HUES64 (cell line): ENCODE measurements around the gene GSK3B.

Experiments used
- H3K27ac ChIP-seq: 2 replicates; pipeline ENCODE4 v1.7.0; 2013; ENCODE audit warnings: low read depth, low read length, inconsistent platforms
- H3K27me3 ChIP-seq: 2 replicates; pipeline ENCODE4 v1.6.1; 2013; ENCODE audit warnings: mild to moderate bottlenecking, low read length; ENCODE audit not compliant: insufficient read depth
- H3K36me3 ChIP-seq: 2 replicates; pipeline ENCODE4 v1.6.1; 2013; ENCODE audit warnings: mild to moderate bottlenecking, low read length; ENCODE audit not compliant: insufficient read depth
- H3K4me1 ChIP-seq: 2 replicates; pipeline ENCODE4 v1.6.1; 2013; ENCODE audit warnings: mild to moderate bottlenecking, low read length, moderate library complexity; ENCODE audit not compliant: insufficient read depth
- H3K4me3 ChIP-seq: 2 replicates; pipeline ENCODE4 v1.5.1; 2013; ENCODE audit warnings: mild to moderate bottlenecking, low read length, moderate library complexity
- H3K9ac ChIP-seq: 2 replicates; pipeline ENCODE4 v1.6.1; 2013; ENCODE audit warnings: mild to moderate bottlenecking, low read depth, low read length
- H3K9me3 ChIP-seq: 2 replicates; pipeline ENCODE4 v1.6.1; 2013; ENCODE audit warnings: low read depth, low read length; ENCODE audit not compliant: insufficient read depth
- WGBS: fragments of 150-250, 120-280 bp; methylation state at CpG from one replicate; pipeline ENCODE4 v1.1.7; 2013; ENCODE audit warnings: missing lambda C conversion rate; 5-methylcytosine and 5-hydroxymethylcytosine counted together

Gene GSK3B

GRCh38 chr3:119934249-119934648, 160.0 kb downstream of the GSK3B start:
- H3K4me1 ChIP-seq, result no peaks in the 10 kb centered on the region
- H3K9me3 ChIP-seq, result no peaks in the 10 kb centered on the region
- 94% methylated on average over 3 of the region's 3 CpGs for WGBS
- no peak overlapping the region for H3K27ac ChIP-seq
- H3K4me3 ChIP-seq, result no peak overlapping the region
- H3K36me3 ChIP-seq, result no peaks in the 10 kb centered on the region
- H3K9ac ChIP-seq, result no peak overlapping the region
- no peaks in the 10 kb centered on the region for H3K27me3 ChIP-seq

DNA sequence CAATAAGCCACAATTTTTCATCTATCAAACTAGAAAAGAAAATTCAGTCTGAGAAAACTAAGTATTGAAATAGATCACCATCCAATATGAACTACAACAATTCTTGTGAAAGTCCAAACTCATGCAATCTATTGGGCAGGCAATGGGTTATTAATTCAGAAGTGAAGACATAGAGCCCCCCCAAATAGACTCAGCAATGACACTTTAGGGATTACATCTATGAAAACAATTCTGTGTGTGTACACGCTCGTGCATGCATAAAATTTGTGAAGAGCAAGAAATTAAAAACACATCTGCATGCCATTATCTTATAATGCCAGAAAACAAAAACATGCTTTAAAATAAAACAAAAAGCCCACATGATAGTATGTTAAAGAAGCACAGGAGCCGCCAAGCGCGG, 161.0 kb downstream of the GSK3B start:
- Histone ChIP-seq H3K36me3 (no peaks in the 10 kb centered on the region), H3K4me3 (no peak overlapping the region), H3K27me3 (no peaks in the 10 kb centered on the region), H3K27ac (no peak overlapping the region), H3K4me1 (no peaks in the 10 kb centered on the region), H3K9me3 (no peaks in the 10 kb centered on the region), H3K9ac (no peak overlapping the region)
- WGBS, result 97% methylated on average over 5 of the region's 5 CpGs

DNA sequence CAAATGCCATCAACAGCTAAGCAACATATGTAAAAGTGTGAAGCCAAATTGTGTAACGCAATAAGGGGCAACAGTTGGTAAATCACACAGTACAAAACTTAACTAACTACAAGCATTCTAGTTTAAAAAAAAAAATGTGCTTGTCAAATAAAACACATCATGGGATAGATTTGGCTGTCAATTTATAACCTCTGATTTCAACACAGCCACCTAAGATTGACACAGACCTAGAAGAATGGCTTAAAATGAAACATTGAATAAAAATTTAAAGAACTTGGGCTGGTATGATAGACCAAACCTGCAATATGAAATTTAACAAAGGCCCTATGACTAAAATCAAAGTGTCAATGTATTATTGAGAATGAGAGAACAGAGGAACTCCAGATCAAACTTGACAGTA, 164.0 kb downstream of the GSK3B start:
- H3K9ac ChIP-seq, result no peak overlapping the region
- no peaks in the 10 kb centered on the region for H3K9me3 ChIP-seq
- H3K27me3 ChIP-seq, result no peaks in the 10 kb centered on the region
- no peak overlapping the region for H3K27ac ChIP-seq
- no peaks in the 10 kb centered on the region for H3K36me3 ChIP-seq
- no peaks in the 10 kb centered on the region for H3K4me1 ChIP-seq
- WGBS, result 100% methylated on average over 1 of the region's 1 CpG
- no peak overlapping the region for H3K4me3 ChIP-seq

GRCh38 chr3:119927190-119927589, 167.1 kb downstream of the GSK3B start:
- Histone ChIP-seq H3K4me3 (no peak overlapping the region), H3K36me3 (peaks cover 10% of the 10 kb centered on the region; the same call in 1 of the 2 replicates), H3K27ac (no peak overlapping the region), H3K4me1 (no peaks in the 10 kb centered on the region), H3K9me3 (no peaks in the 10 kb centered on the region), H3K9ac (no peak overlapping the region), H3K27me3 (no peaks in the 10 kb centered on the region)
- WGBS, result 97% methylated on average over 2 of the region's 2 CpGs

GRCh38 chr3:119924111-119925094, 169.8 kb downstream of the GSK3B start:
- Histone ChIP-seq H3K4me1 (no peaks in the 10 kb centered on the region), H3K9me3 (peaks cover 13% of the 10 kb centered on the region), H3K4me3 (no peak overlapping the region), H3K27ac (no peak overlapping the region), H3K27me3 (no peaks in the 10 kb centered on the region), H3K9ac (no peak overlapping the region), H3K36me3 (peaks cover 33% of the 10 kb centered on the region)
- 92% methylated on average over 7 of the region's 7 CpGs for WGBS

- no peaks in the 10 kb centered on the region for H3K27me3 ChIP-seq
- peaks cover 13% of the 10 kb centered on the region for H3K9me3 ChIP-seq
- WGBS, result 91% methylated on average over 4 of the region's 6 CpGs
- no peak overlapping the region for H3K27ac ChIP-seq
- peaks cover under 1% of the 10 kb centered on the region; the same call in 1 of the 2 replicates for H3K4me1 ChIP-seq
- no peak overlapping the region for H3K4me3 ChIP-seq
- peaks cover 45% of the 10 kb centered on the region for H3K36me3 ChIP-seq
- no peak overlapping the region for H3K9ac ChIP-seq
Observed at GRCh38 chr3:119918992-119919933, 175.0 kb downstream of the GSK3B start.

GRCh38 chr3:119913021-119913420, 181.2 kb downstream of the GSK3B start:
- WGBS, result 33% methylated on average over 3 of the region's 3 CpGs
- peak overlapping the region; percentile 26; the same call in 1 of the 2 replicates for H3K4me3 ChIP-seq

DNA sequence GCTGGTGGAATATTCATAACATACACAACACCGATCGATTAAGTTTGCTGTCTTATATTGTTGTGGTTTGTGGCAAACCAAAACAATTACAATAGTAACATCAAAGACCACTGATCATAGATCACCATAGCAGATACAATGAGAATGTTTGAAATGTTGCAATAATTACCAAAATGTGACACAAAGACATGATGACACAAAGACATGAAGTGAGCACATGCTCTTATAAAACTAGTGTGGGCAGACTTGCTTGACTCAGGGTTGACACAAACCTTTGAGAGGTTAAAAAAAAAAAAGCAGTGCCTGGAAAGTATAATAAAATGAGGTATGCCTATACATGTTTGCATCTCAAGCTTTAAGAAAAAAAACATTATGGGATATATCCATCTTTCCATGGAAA, 182.0 kb downstream of the GSK3B start:
- Histone ChIP-seq H3K27ac (peak overlapping the region; percentile 87; the same call in 1 of the 2 replicates), H3K36me3 (peaks cover 39% of the 10 kb centered on the region), H3K9me3 (no peaks in the 10 kb centered on the region), H3K27me3 (no peaks in the 10 kb centered on the region), H3K4me3 (no peak overlapping the region), H3K4me1 (peaks cover 23% of the 10 kb centered on the region), H3K9ac (no peak overlapping the region)
- WGBS, result no CpG with 5 or more reads among the region's 2 CpGs

More at GRCh38 chr3:119913021-119913420, 181.2 kb downstream of the GSK3B start:
- peaks cover 23% of the 10 kb centered on the region for H3K4me1 ChIP-seq
- peaks cover 39% of the 10 kb centered on the region for H3K36me3 ChIP-seq
- peak overlapping the region; percentile 87 for H3K27ac ChIP-seq
- H3K9ac ChIP-seq, result 0 out of 2 replicates have a peak overlapping the region, but pooled peaks have one; percentile 33
- no peaks in the 10 kb centered on the region for H3K9me3 ChIP-seq
- no peaks in the 10 kb centered on the region for H3K27me3 ChIP-seq

GRCh38 chr3:119911748-119912147, 182.5 kb downstream of the GSK3B start:
- WGBS, result 92% methylated on average over 1 of the region's 1 CpG
- Histone ChIP-seq H3K4me1 (peaks cover 23% of the 10 kb centered on the region), H3K27me3 (no peaks in the 10 kb centered on the region), H3K36me3 (peaks cover 39% of the 10 kb centered on the region), H3K27ac (peak overlapping the region; percentile 20; the same call in 1 of the 2 replicates), H3K9me3 (no peaks in the 10 kb centered on the region), H3K4me3 (no peak overlapping the region), H3K9ac (no peak overlapping the region)

- Histone ChIP-seq H3K9ac (no peak overlapping the region), H3K27me3 (no peaks in the 10 kb centered on the region), H3K4me1 (no peaks in the 10 kb centered on the region), H3K9me3 (no peaks in the 10 kb centered on the region), H3K4me3 (no peak overlapping the region), H3K36me3 (peaks cover 38% of the 10 kb centered on the region), H3K27ac (no peak overlapping the region)
- WGBS, result 92% methylated on average over 2 of the region's 3 CpGs
Observed at GRCh38 chr3:119902061-119902460, 192.2 kb downstream of the GSK3B start.

DNA sequence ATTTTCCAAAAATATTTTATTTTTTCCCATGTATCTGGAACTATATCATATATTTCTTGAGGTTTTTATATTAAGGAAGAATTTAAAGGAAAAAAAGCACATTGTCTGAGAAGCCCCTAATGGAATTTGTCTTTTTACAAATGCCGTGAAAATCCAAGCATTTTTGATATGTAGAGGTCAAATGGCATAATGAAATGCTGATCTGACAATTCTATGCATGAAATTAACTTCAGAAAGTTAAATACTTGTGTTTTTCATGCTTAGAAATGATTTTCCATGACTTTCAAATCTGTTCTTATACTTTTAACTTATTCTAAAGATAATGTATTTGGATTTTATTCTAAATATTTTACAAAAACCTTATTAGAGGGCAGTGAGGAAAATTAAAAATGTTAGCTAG, 193.1 kb downstream of the GSK3B start:
- H3K4me3 ChIP-seq, result no peak overlapping the region
- 100% methylated on average over 1 of the region's 1 CpG for WGBS
- H3K9ac ChIP-seq, result no peak overlapping the region
- H3K4me1 ChIP-seq, result no peaks in the 10 kb centered on the region
- H3K9me3 ChIP-seq, result no peaks in the 10 kb centered on the region
- H3K27ac ChIP-seq, result no peak overlapping the region
- H3K36me3 ChIP-seq, result peaks cover 38% of the 10 kb centered on the region
- no peaks in the 10 kb centered on the region for H3K27me3 ChIP-seq
